Astrocyte (in vitro differentiated cells and primary cell): ENCODE results near the gene ADCY1. TPM values are rescaled to one million over a fixed set of nuclear protein-coding genes. Genes with fewer than 3 reads are reported as not detected.

Experiments
- DNase-seq: peaks from one replicate; pipeline ENCODE4 v3.0.0-alpha.2; 2010; ENCODE audit warnings: low read depth
- FAIRE-seq: peaks from 2 replicates; lab custom pipeline; 2011; peaks lifted over from hg19 to GRCh38; lab: Jason Lieb, UNC
- H2AFZ ChIP-seq: 2 replicates; pipeline ENCODE4 v1.6.0; 2012; ENCODE audit warnings: low read depth, low read length, inconsistent platforms
- H3K27ac ChIP-seq: 2 replicates; pipeline ENCODE4 v1.5.1; 2011; ENCODE audit warnings: low read depth, low read length, inconsistent platforms
- H3K27me3 ChIP-seq: 2 replicates; pipeline ENCODE4 v1.6.0; 2011; ENCODE audit warnings: low read length, inconsistent platforms; ENCODE audit not compliant: insufficient read depth
- H3K36me3 ChIP-seq: 2 replicates; pipeline ENCODE4 v1.5.1; 2011; ENCODE audit warnings: low read length, inconsistent platforms; ENCODE audit not compliant: insufficient read depth
- H3K4me1 ChIP-seq: 2 replicates; pipeline ENCODE4 v1.5.1; 2011; ENCODE audit warnings: low read length, inconsistent platforms; ENCODE audit not compliant: insufficient read depth
- H3K4me2 ChIP-seq: 2 replicates; pipeline ENCODE4 v1.6.0; 2012; ENCODE audit warnings: low read length, inconsistent platforms
- H3K4me3 ChIP-seq: 2 replicates; pipeline ENCODE4 v1.5.1; 2011; ENCODE audit warnings: low read depth, mild to moderate bottlenecking, low read length, inconsistent platforms; ENCODE audit not compliant: insufficient read depth
- H3K79me2 ChIP-seq: 2 replicates; pipeline ENCODE4 v1.6.0; 2012; ENCODE audit warnings: mild to moderate bottlenecking, low read length, inconsistent platforms; ENCODE audit not compliant: insufficient read depth
- H3K9ac ChIP-seq: 2 replicates; pipeline ENCODE4 v1.6.0; 2012; ENCODE audit warnings: mild to moderate bottlenecking, low read length, inconsistent platforms
- H3K9me3 ChIP-seq: 2 replicates; pipeline ENCODE4 v1.5.1; 2012; ENCODE audit warnings: low read depth, mild to moderate bottlenecking, low read length, inconsistent platforms; ENCODE audit not compliant: insufficient read depth
- H4K20me1 ChIP-seq: 2 replicates; pipeline ENCODE4 v1.6.0; 2012; ENCODE audit warnings: low read length, inconsistent platforms; ENCODE audit not compliant: insufficient read depth
- H3K27ac Mint-ChIP-seq: one replicate; pipeline ENCODE4 v1.8.0; 2021; ENCODE audit warnings: mild to moderate bottlenecking, mixed read lengths; ENCODE audit not compliant: unreplicated experiment
- H3K27me3 Mint-ChIP-seq: one replicate; pipeline ENCODE4 v1.8.0; 2021; ENCODE audit warnings: low read depth, mixed read lengths; ENCODE audit not compliant: unreplicated experiment
- H3K36me3 Mint-ChIP-seq: one replicate; pipeline ENCODE4 v1.8.0; 2021; ENCODE audit warnings: low read depth, mixed read lengths; ENCODE audit not compliant: unreplicated experiment
- H3K4me1 Mint-ChIP-seq: one replicate; pipeline ENCODE4 v1.8.0; 2021; ENCODE audit warnings: low read depth, mixed read lengths; ENCODE audit not compliant: unreplicated experiment
- H3K4me3 Mint-ChIP-seq: one replicate; pipeline ENCODE4 v1.8.0; 2021; ENCODE audit warnings: mild to moderate bottlenecking, moderate library complexity, mixed read lengths; ENCODE audit not compliant: unreplicated experiment
- H3K9me3 Mint-ChIP-seq: one replicate; pipeline ENCODE4 v1.8.0; 2021; ENCODE audit warnings: mild to moderate bottlenecking, mixed read lengths; ENCODE audit not compliant: unreplicated experiment
- CTCF ChIP-seq: IDR thresholded peaks from 2 replicates; pipeline ENCODE4 v1.5.1; 2011; ENCODE audit warnings: low read depth, mild to moderate bottlenecking, inconsistent platforms, low read length, moderate library complexity; ENCODE audit not compliant: insufficient read depth
- EZH2 ChIP-seq: IDR thresholded peaks from 2 replicates; pipeline ENCODE4 v1.6.1; 2012; ENCODE audit warnings: mild to moderate bottlenecking, low read length, inconsistent platforms; ENCODE audit not compliant: insufficient read depth
- total RNA-seq: library from RNA; stranded (reverse); gene quantifications from 2 replicates; pipeline ENCODE4 v1.2.1, GENCODE V29; 2021

The ADCY1 gene
- total RNA-seq, 1 donor from 2014 or later: 1.6 TPM

- H3K27ac Mint-ChIP-seq: no peak overlapping the region
- Histone ChIP-seq H3K27me3 (no peaks in the 10 kb centered on the region), H2AFZ (no peak overlapping the region), H3K4me1 (no peaks in the 10 kb centered on the region), H3K4me3 (no peak overlapping the region), H3K9ac (no peak overlapping the region), H3K4me2 (no peak overlapping the region), H3K36me3 (no peaks in the 10 kb centered on the region), H3K9me3 (no peaks in the 10 kb centered on the region), H4K20me1 (no peaks in the 10 kb centered on the region), H3K27ac (no peak overlapping the region), H3K79me2 (no peaks in the 10 kb centered on the region)
- no peak overlapping the region for H3K4me3 Mint-ChIP-seq
- peaks cover 6% of the 10 kb centered on the region for H3K9me3 Mint-ChIP-seq
- FAIRE-seq (no peak), DNase-seq (no peak)
- H3K27me3 Mint-ChIP-seq: no peaks in the 10 kb centered on the region
- H3K4me1 Mint-ChIP-seq: no peaks in the 10 kb centered on the region
- TF ChIP-seq CTCF (no peak), EZH2 (no peak)
- no peaks in the 10 kb centered on the region for H3K36me3 Mint-ChIP-seq
Observed at GRCh38 chr7:45679516-45679915, 105.3 kb downstream of the ADCY1 start.

GRCh38 chr7:45680776-45681175 lies 106.6 kb downstream of the ADCY1 start:
- no peak for FAIRE-seq

More at GRCh38 chr7:45680776-45681175, 106.6 kb downstream of the ADCY1 start:
- no peaks in the 10 kb centered on the region for H3K79me2 ChIP-seq
- H3K27me3 ChIP-seq: no peaks in the 10 kb centered on the region
- no peak overlapping the region for H3K4me2 ChIP-seq
- H3K9ac ChIP-seq: no peak overlapping the region
- no peak for DNase-seq
- TF ChIP-seq EZH2 (no peak), CTCF (no peak)
- Mint-ChIP-seq H3K27me3 (peaks cover 2% of the 10 kb centered on the region), H3K4me1 (no peaks in the 10 kb centered on the region), H3K9me3 (peaks cover 6% of the 10 kb centered on the region), H3K27ac (no peak overlapping the region), H3K36me3 (no peaks in the 10 kb centered on the region), H3K4me3 (no peak overlapping the region)
- no peaks in the 10 kb centered on the region for H3K9me3 ChIP-seq
- no peak overlapping the region for H3K4me3 ChIP-seq
- H3K4me1 ChIP-seq: no peaks in the 10 kb centered on the region
- no peaks in the 10 kb centered on the region for H3K36me3 ChIP-seq
- no peaks in the 10 kb centered on the region for H4K20me1 ChIP-seq
- no peak overlapping the region for H3K27ac ChIP-seq
- no peak overlapping the region for H2AFZ ChIP-seq
